ENCODE results near the gene ANKEF1. TPM values are rescaled to one million over a fixed set of nuclear protein-coding genes. Genes with fewer than 3 reads are reported as not detected.

The ANKEF1 gene
- polyA plus RNA-seq, 1 donor (not counting 4 experiments of a cell fraction or from before 2014, with no cell fraction given): 12.4 TPM

GRCh38 chr20:10004900-10005299, 29.9 kb upstream of the ANKEF1 start:
- Histone ChIP-seq H3K79me2 (ENCODE audit: control insufficient read depth, insufficient read depth, low read length) (no peaks in the 10 kb centered on the region), H3K9ac (ENCODE audit: control insufficient read depth, extremely low read depth, insufficient read depth, low read length) (no peak overlapping the region), H3K4me2 (ENCODE audit: control insufficient read depth, extremely low read depth, insufficient read depth, low read depth, low read length) (no peak overlapping the region), H3K4me1 (ENCODE audit: control insufficient read depth, extremely low read depth, insufficient read depth, low read length) (no peaks in the 10 kb centered on the region), H4K20me1 (ENCODE audit: control insufficient read depth, extremely low read depth, insufficient read depth, low read length) (no peaks in the 10 kb centered on the region), H3K27ac (ENCODE audit: control insufficient read depth, insufficient read depth, low read length) (no peak overlapping the region), H3K9me3 (ENCODE audit: control insufficient read depth, low read depth, low read length) (no peaks in the 10 kb centered on the region), H3K27me3 (ENCODE audit: control insufficient read depth, extremely low read depth, insufficient read depth, low read length) (no peaks in the 10 kb centered on the region), H2AFZ (ENCODE audit: control insufficient read depth, low read length) (no peak overlapping the region), H3K4me3 (ENCODE audit: control insufficient read depth in 2 of 3, extremely low read depth in 1 of 3, insufficient read depth in 2 of 3, low read depth in 1 of 3, low read length in 3 of 3) (no peak overlapping the region), H3K36me3 (ENCODE audit: control insufficient read depth in 2 of 2, extremely low read depth in 1 of 2, insufficient read depth in 2 of 2, low read length in 2 of 2) (no peaks in the 10 kb centered on the region), H3K9me1 (ENCODE audit: control insufficient read depth, extremely low read depth, insufficient read depth, low read length) (no peaks in the 10 kb centered on the region)
- no peak for TF ChIP-seq EZH2 (IDR thresholded peaks at IDR 0.05; ENCODE audit: low read length)
- no peak for TF ChIP-seq CTCF (optimal IDR thresholded peaks at IDR 0.05 in 1 of 3, IDR thresholded peaks at IDR 0.05 in 1 of 3, conservative IDR thresholded peaks at IDR 0.05 in 1 of 3; ENCODE audit: extremely low read depth in 1 of 3, insufficient read depth in 2 of 3, low read length in 3 of 3)
- no peak for FAIRE-seq
- dilution Hi-C loops (cut with MboI; ENCODE audit: extremely low pct_ligation_motif_present, low sequenced_read_pairs): no loop called here
- no peak for DNase-seq (ENCODE audit: low read depth, low spot score)

GRCh38 chr20:10005885-10006284, 28.9 kb upstream of the ANKEF1 start:
- Histone ChIP-seq H2AFZ (ENCODE audit: control insufficient read depth, low read length) (no peak overlapping the region), H4K20me1 (ENCODE audit: control insufficient read depth, extremely low read depth, insufficient read depth, low read length) (no peaks in the 10 kb centered on the region), H3K27me3 (ENCODE audit: control insufficient read depth, extremely low read depth, insufficient read depth, low read length) (no peaks in the 10 kb centered on the region), H3K9me3 (ENCODE audit: control insufficient read depth, low read depth, low read length) (no peaks in the 10 kb centered on the region), H3K9me1 (ENCODE audit: control insufficient read depth, extremely low read depth, insufficient read depth, low read length) (no peaks in the 10 kb centered on the region), H3K4me2 (ENCODE audit: control insufficient read depth, extremely low read depth, insufficient read depth, low read depth, low read length) (no peak overlapping the region), H3K4me3 (ENCODE audit: control insufficient read depth in 2 of 3, extremely low read depth in 1 of 3, insufficient read depth in 2 of 3, low read depth in 1 of 3, low read length in 3 of 3) (no peak overlapping the region), H3K36me3 (ENCODE audit: control insufficient read depth in 2 of 2, extremely low read depth in 1 of 2, insufficient read depth in 2 of 2, low read length in 2 of 2) (no peaks in the 10 kb centered on the region), H3K27ac (ENCODE audit: control insufficient read depth, insufficient read depth, low read length) (no peak overlapping the region), H3K79me2 (ENCODE audit: control insufficient read depth, insufficient read depth, low read length) (no peaks in the 10 kb centered on the region), H3K4me1 (ENCODE audit: control insufficient read depth, extremely low read depth, insufficient read depth, low read length) (no peaks in the 10 kb centered on the region), H3K9ac (ENCODE audit: control insufficient read depth, extremely low read depth, insufficient read depth, low read length) (no peak overlapping the region)
- TF ChIP-seq EZH2 (IDR thresholded peaks at IDR 0.05; ENCODE audit: low read length) (no peak), CTCF (optimal IDR thresholded peaks at IDR 0.05 in 1 of 3, IDR thresholded peaks at IDR 0.05 in 1 of 3, conservative IDR thresholded peaks at IDR 0.05 in 1 of 3; ENCODE audit: extremely low read depth in 1 of 3, insufficient read depth in 2 of 3, low read length in 3 of 3) (no peak)
- DNase-seq (ENCODE audit: low read depth, low spot score) (no peak), FAIRE-seq (no peak)
- dilution Hi-C loops (cut with MboI; ENCODE audit: extremely low pct_ligation_motif_present, low sequenced_read_pairs): no loop called here

Measured in keratinocyte (primary cell).